ENCODE measurements around the gene LAMB4. TPM values are rescaled to one million over a fixed set of nuclear protein-coding genes. Genes with fewer than 3 reads are reported as not detected.

Gene LAMB4
- total and polyA plus RNA-seq, 2 donors (not counting 1 experiment from before 2014, with no cell fraction given): not detected

DNA sequence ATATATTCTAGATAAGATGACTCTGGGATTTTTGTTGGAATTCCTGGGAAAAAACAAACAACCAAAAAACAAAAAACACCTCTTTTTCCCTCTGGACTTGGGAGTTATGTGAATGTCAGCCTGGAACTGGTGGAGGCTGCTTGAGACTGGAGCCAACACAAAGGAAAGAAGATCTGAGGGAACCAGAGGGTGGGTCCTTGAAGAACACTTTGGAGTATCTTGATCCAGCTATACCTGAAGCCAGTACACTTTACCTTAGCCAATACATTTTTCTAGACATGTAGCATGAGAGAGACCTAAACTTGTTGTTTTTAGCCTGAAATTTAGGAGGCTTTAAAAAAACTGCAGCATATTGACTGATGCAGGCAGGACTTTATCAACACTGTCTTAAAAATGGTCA lies 121.3 kb downstream of the LAMB4 start:
- Histone ChIP-seq H2AFZ (ENCODE audit: insufficient read depth, low read depth, low read length, poor library complexity, severe bottlenecking) (no peak overlapping the region), H3K4me3 (ENCODE audit: control extremely low read depth in 1 of 5, extremely low read depth in 1 of 5, insufficient read depth in 1 of 5, low read depth in 2 of 5, low read length in 4 of 5) (no peak overlapping the region), H3K36me3 (replicated peaks in 1 of 2; ENCODE audit: control extremely low read depth in 1 of 2, control insufficient read depth in 1 of 2, extremely low read depth in 1 of 2, insufficient read depth in 2 of 2, low read length in 1 of 2) (no peaks in the 10 kb centered on the region), H3K79me2 (ENCODE audit: control insufficient read depth, insufficient read depth, low read length) (no peaks in the 10 kb centered on the region), H3K27me3 (replicated peaks in 1 of 4; ENCODE audit: control extremely low read depth in 1 of 4, control insufficient read depth in 3 of 4, insufficient read depth in 4 of 4, low read length in 3 of 4) (peaks cover 0 to 29% (median 10%) of the 10 kb centered on the region in 4 experiments), H3K4me2 (replicated peaks; ENCODE audit: low read depth, low read length, poor library complexity, severe bottlenecking) (no peak overlapping the region), H3K27ac (ENCODE audit: low read length in 2 of 2) (no peak overlapping the region), H4K20me1 (ENCODE audit: control insufficient read depth, insufficient read depth, low read length, poor library complexity, severe bottlenecking) (no peaks in the 10 kb centered on the region), H3K4me1 (ENCODE audit: control insufficient read depth in 2 of 2, insufficient read depth in 2 of 2, low read length in 2 of 2) (peaks cover 0 to 2% of the 10 kb centered on the region in 2 donors), H3K9me3 (ENCODE audit: control extremely low read depth in 1 of 3, control insufficient read depth in 2 of 3, insufficient read depth in 1 of 3, low read length in 2 of 3) (no peaks in the 10 kb centered on the region), H3K9ac (ENCODE audit: low read length) (no peak overlapping the region)
- no peak for ATAC-seq (ENCODE audit: low read depth)
- H3K4me3 Mint-ChIP-seq: no peak overlapping the region
- peaks cover 9% of the 10 kb centered on the region for H3K4me1 Mint-ChIP-seq
- peaks cover 38% of the 10 kb centered on the region for H3K27me3 Mint-ChIP-seq
- CTCF ChIA-PET: no interaction called here
- no peak for DNase-seq
- no peaks in the 10 kb centered on the region for H3K9me3 Mint-ChIP-seq (ENCODE audit: insufficient read depth)
- POLR2A ChIA-PET: no interaction called here
- intact Hi-C loops (cut with micrococcal nuclease): no loop called here
- no peak overlapping the region for H3K27ac Mint-ChIP-seq
- no peak for TF ChIP-seq EZH2 (IDR thresholded peaks at IDR 0.05; ENCODE audit: borderline replicate concordance, insufficient read depth, low read depth, low read length, poor library complexity, severe bottlenecking)
- TF ChIP-seq, protein P1, sequence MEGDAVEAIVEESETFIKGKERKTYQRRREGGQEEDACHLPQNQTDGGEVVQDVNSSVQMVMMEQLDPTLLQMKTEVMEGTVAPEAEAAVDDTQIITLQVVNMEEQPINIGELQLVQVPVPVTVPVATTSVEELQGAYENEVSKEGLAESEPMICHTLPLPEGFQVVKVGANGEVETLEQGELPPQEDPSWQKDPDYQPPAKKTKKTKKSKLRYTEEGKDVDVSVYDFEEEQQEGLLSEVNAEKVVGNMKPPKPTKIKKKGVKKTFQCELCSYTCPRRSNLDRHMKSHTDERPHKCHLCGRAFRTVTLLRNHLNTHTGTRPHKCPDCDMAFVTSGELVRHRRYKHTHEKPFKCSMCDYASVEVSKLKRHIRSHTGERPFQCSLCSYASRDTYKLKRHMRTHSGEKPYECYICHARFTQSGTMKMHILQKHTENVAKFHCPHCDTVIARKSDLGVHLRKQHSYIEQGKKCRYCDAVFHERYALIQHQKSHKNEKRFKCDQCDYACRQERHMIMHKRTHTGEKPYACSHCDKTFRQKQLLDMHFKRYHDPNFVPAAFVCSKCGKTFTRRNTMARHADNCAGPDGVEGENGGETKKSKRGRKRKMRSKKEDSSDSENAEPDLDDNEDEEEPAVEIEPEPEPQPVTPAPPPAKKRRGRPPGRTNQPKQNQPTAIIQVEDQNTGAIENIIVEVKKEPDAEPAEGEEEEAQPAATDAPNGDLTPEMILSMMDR (IDR thresholded peaks at IDR 0.05): no peak

DNA sequence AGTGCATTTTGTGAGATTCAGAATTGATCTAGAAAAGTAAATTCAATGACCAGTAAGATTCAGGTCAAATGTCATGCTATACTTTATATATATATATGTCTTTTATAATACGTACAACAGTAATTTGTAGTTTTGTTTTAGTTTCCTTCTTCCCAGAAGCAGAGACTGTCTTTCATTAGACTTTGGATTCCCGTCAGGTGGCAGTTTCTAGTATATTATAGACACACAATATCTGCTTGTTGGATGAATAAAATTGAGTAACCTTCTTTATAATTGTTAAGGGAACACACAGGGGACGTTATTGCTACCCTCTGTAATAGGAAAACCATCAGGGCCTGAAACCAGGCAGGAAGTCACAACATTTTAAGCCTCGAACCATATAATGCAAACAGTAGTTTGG lies 121.9 kb downstream of the LAMB4 start:
- Mint-ChIP-seq H3K4me1 (peaks cover 13% of the 10 kb centered on the region), H3K27ac (no peak overlapping the region), H3K27me3 (peaks cover 43% of the 10 kb centered on the region), H3K4me3 (no peak overlapping the region), H3K9me3 (ENCODE audit: insufficient read depth) (no peaks in the 10 kb centered on the region)
- WGBS (ENCODE audit: insufficient coverage): 82% methylated on average over 2 of the region's 4 CpGs
- POLR2A ChIA-PET: no interaction called here
- H3K4me1 ChIP-seq (ENCODE audit: control insufficient read depth in 2 of 2, insufficient read depth in 2 of 2, low read length in 2 of 2): peaks cover 3 to 8% of the 10 kb centered on the region in 2 donors
- H4K20me1 ChIP-seq (ENCODE audit: control insufficient read depth, insufficient read depth, low read length, poor library complexity, severe bottlenecking): no peaks in the 10 kb centered on the region
- no peaks in the 10 kb centered on the region for H3K79me2 ChIP-seq (ENCODE audit: control insufficient read depth, insufficient read depth, low read length)
- peaks cover 0 to 35% (median 14%) of the 10 kb centered on the region in 4 experiments for H3K27me3 ChIP-seq (replicated peaks in 1 of 4; ENCODE audit: control extremely low read depth in 1 of 4, control insufficient read depth in 3 of 4, insufficient read depth in 4 of 4, low read length in 3 of 4)
- intact Hi-C loops (cut with micrococcal nuclease): no loop called here
- no peak overlapping the region for H2AFZ ChIP-seq (ENCODE audit: insufficient read depth, low read depth, low read length, poor library complexity, severe bottlenecking)
- DNase-seq (no peak), ATAC-seq (ENCODE audit: low read depth) (no peak)
- H3K9me3 ChIP-seq (ENCODE audit: control extremely low read depth in 1 of 3, control insufficient read depth in 2 of 3, insufficient read depth in 1 of 3, low read length in 2 of 3): no peaks in the 10 kb centered on the region
- H3K4me2 ChIP-seq (replicated peaks; ENCODE audit: low read depth, low read length, poor library complexity, severe bottlenecking): no peak overlapping the region
- no peak overlapping the region for H3K9ac ChIP-seq (ENCODE audit: low read length)
- TF ChIP-seq EZH2 (IDR thresholded peaks at IDR 0.05; ENCODE audit: borderline replicate concordance, insufficient read depth, low read depth, low read length, poor library complexity, severe bottlenecking): no peak
- TF ChIP-seq, protein P1 (IDR thresholded peaks at IDR 0.05): no peak
- no peak overlapping the region for H3K4me3 ChIP-seq (ENCODE audit: control extremely low read depth in 1 of 5, extremely low read depth in 1 of 5, insufficient read depth in 1 of 5, low read depth in 2 of 5, low read length in 4 of 5)
- CTCF ChIA-PET: no interaction called here
- no peaks in the 10 kb centered on the region for H3K36me3 ChIP-seq (replicated peaks in 1 of 2; ENCODE audit: control extremely low read depth in 1 of 2, control insufficient read depth in 1 of 2, extremely low read depth in 1 of 2, insufficient read depth in 2 of 2, low read length in 1 of 2)
- H3K27ac ChIP-seq (ENCODE audit: low read length in 2 of 2): no peak overlapping the region
